GM23248 (cell line): ENCODE results near the gene DUSP28. TPM values are rescaled to one million over a fixed set of nuclear protein-coding genes. Genes with fewer than 3 reads are reported as not detected.

ENCODE experiments used
- DNase-seq: peaks from one replicate; pipeline ENCODE4 v3.0.0-alpha.2; 2015
- H2AFZ ChIP-seq: fragments of 200-600 bp; sonication (generic); 2 replicates; pipeline ENCODE4 v1.6.1; 2016; ENCODE audit warnings: antibody characterized with exemption
- H3F3A ChIP-seq: fragments of 200-600 bp; sonication (generic); 2 replicates; pipeline ENCODE4 v1.6.1; 2016; ENCODE audit warnings: mild to moderate bottlenecking, antibody characterized with exemption, mixed run types; ENCODE audit not compliant: insufficient read depth
- H3K27ac ChIP-seq: fragments of 200-600 bp; sonication (generic); 2 replicates; pipeline ENCODE4 v1.5.1; 2016; ENCODE audit warnings: mild to moderate bottlenecking
- H3K27me3 ChIP-seq: fragments of 200-600 bp; sonication (generic); replicated peaks from 2 replicates; pipeline ENCODE4 v1.6.1; 2016; ENCODE audit warnings: mild to moderate bottlenecking; ENCODE audit not compliant: insufficient read depth
- H3K36me3 ChIP-seq: fragments of 200-600 bp; sonication (generic); 2 replicates; pipeline ENCODE4 v1.6.1; 2016; ENCODE audit warnings: low read depth, mild to moderate bottlenecking
- H3K4me1 ChIP-seq: fragments of 200-600 bp; sonication (generic); 2 replicates; pipeline ENCODE4 v1.6.1; 2016; ENCODE audit warnings: mild to moderate bottlenecking; ENCODE audit not compliant: insufficient read depth
- H3K4me2 ChIP-seq: fragments of 200-600 bp; sonication (generic); one replicate; pipeline ENCODE4 v1.6.1; 2016; ENCODE audit warnings: mild to moderate bottlenecking; ENCODE audit not compliant: unreplicated experiment
- H3K4me3 ChIP-seq: fragments of 200-600 bp; sonication (generic); 2 replicates; pipeline ENCODE4 v1.5.1; 2016; ENCODE audit warnings: mild to moderate bottlenecking
- H3K79me2 ChIP-seq: fragments of 200-600 bp; sonication (generic); 2 replicates; pipeline ENCODE4 v1.6.1; 2016; ENCODE audit warnings: mild to moderate bottlenecking; ENCODE audit not compliant: insufficient read depth
- H3K9ac ChIP-seq: fragments of 200-600 bp; sonication (generic); 2 replicates; pipeline ENCODE4 v1.6.1; 2016; ENCODE audit warnings: mild to moderate bottlenecking
- H3K9me2 ChIP-seq: fragments of 200-600 bp; sonication (generic); 2 replicates; pipeline ENCODE4 v1.6.1; 2016; ENCODE audit warnings: mixed run types, mild to moderate bottlenecking, moderate library complexity; ENCODE audit not compliant: insufficient read depth
- H3K9me3 ChIP-seq: fragments of 200-600 bp; sonication (generic); one replicate; pipeline ENCODE4 v1.6.1; 2017; ENCODE audit warnings: low read depth
- H4K20me1 ChIP-seq: fragments of 200-600 bp; sonication (generic); 2 replicates; pipeline ENCODE4 v1.6.0; 2016; ENCODE audit not compliant: insufficient read depth
- EZH2 ChIP-seq: fragments of 200-600 bp; sonication (generic); IDR thresholded peaks from 2 replicates; pipeline ENCODE4 v1.6.1; 2018; ENCODE audit warnings: antibody characterized with exemption, mild to moderate bottlenecking; ENCODE audit not compliant: insufficient read depth, poor library complexity, severe bottlenecking
- EZH2phosphoT487 ChIP-seq: fragments of 200-600 bp; sonication (generic); IDR thresholded peaks from 2 replicates; pipeline ENCODE4 v1.6.1; 2018; ENCODE audit warnings: antibody characterized with exemption, moderate library complexity, mild to moderate bottlenecking, low read depth; ENCODE audit not compliant: insufficient read depth
- WGBS, 2 experiments: methylation state at CpG; one replicate each; pipeline ENCODE4 v1.1.6; 2015 to 2017; ENCODE audit warnings: low lambda C conversion rate in 2 of 2, low coverage in 1 of 2; ENCODE audit errors: missing lambda C conversion rate in 2 of 2; 5-methylcytosine and 5-hydroxymethylcytosine counted together
- in situ Hi-C: fragments of 300-500 bp; cut with MboI; formaldehyde crosslinking; loops from 2 replicates; pipeline ENCODE4 v1.15.0; 2020
- polyA plus RNA-seq: library from polyadenylated mRNA; unstranded; fragments of >200 nt; fragmentation: Nextera tagmentation; extraction: Ambion mirVana; gene quantifications from 2 replicates; pipeline ENCODE4 v1.2.1, GENCODE V29; 2016
- total RNA-seq: library from RNA; depleted of rRNA; stranded (reverse); fragments of >200 nt; shearing (Covaris generic); gene quantifications from 2 replicates; pipeline ENCODE4 v1.2.3, GENCODE V29; 2014

DUSP28 gene
- total and polyA plus RNA-seq, 2 experiments from 2014 or later: 3.2 to 4.9 TPM

GRCh38 chr2:240583774-240584173, 23.6 kb downstream of the DUSP28 start:
- in situ Hi-C loops: no loop called here
- Histone ChIP-seq H3F3A (peaks cover 25% of the 10 kb centered on the region), H3K36me3 (no peaks in the 10 kb centered on the region), H3K4me1 (peaks cover 28% of the 10 kb centered on the region), H3K27me3 (no peaks in the 10 kb centered on the region), H4K20me1 (no peaks in the 10 kb centered on the region; the same call in 1 of the 2 replicates), H3K9me2 (no peaks in the 10 kb centered on the region), H2AFZ (no peak overlapping the region), H3K27ac (no peak overlapping the region), H3K79me2 (peaks cover 83% of the 10 kb centered on the region), H3K4me3 (no peak overlapping the region), H3K9ac (no peak overlapping the region), H3K4me2 (no peak overlapping the region), H3K9me3 (no peaks in the 10 kb centered on the region)
- TF ChIP-seq EZH2phosphoT487: no peak
- no peak for TF ChIP-seq EZH2
- 96 to 100% methylated on average over 4 of the region's 4 CpGs for WGBS, 2 experiments
- DNase-seq: no peak

- H3K9me2 ChIP-seq: no peaks in the 10 kb centered on the region
- peak overlapping the region; percentile 88 for H3K4me3 ChIP-seq
- H3K9me3 ChIP-seq: no peaks in the 10 kb centered on the region
- H3K27me3 ChIP-seq: no peaks in the 10 kb centered on the region
- peaks cover 82% of the 10 kb centered on the region for H3K79me2 ChIP-seq
- in situ Hi-C loops: no loop called here
- H3K9ac ChIP-seq: peak overlapping the region; percentile 92; the same call in 1 of the 2 replicates
- peak; percentile 19 for DNase-seq
- WGBS, 2 experiments: 80 to 89% methylated on average over 4 of the region's 4 CpGs
- H3K4me1 ChIP-seq: peaks cover 26% of the 10 kb centered on the region
- H3K4me2 ChIP-seq: peak overlapping the region; percentile 74
- no peaks in the 10 kb centered on the region; the same call in 1 of the 2 replicates for H4K20me1 ChIP-seq
- H3K36me3 ChIP-seq: no peaks in the 10 kb centered on the region
- H2AFZ ChIP-seq: no peak overlapping the region
- no peak for TF ChIP-seq EZH2phosphoT487
- peaks cover 21% of the 10 kb centered on the region for H3F3A ChIP-seq
- H3K27ac ChIP-seq: no peak overlapping the region
Observed at GRCh38 chr2:240584486-240585031, 24.4 kb downstream of the DUSP28 start.

GRCh38 chr2:240585101-240585500, 24.9 kb downstream of the DUSP28 start:
- Histone ChIP-seq H3K4me3 (peak overlapping the region; percentile 88), H2AFZ (no peak overlapping the region), H3F3A (peaks cover 17% of the 10 kb centered on the region), H3K4me1 (peaks cover 22% of the 10 kb centered on the region), H3K9ac (peak overlapping the region; percentile 92), H4K20me1 (no peaks in the 10 kb centered on the region), H3K27ac (peak overlapping the region; percentile 59), H3K9me2 (no peaks in the 10 kb centered on the region), H3K9me3 (no peaks in the 10 kb centered on the region), H3K4me2 (peak overlapping the region; percentile 74), H3K36me3 (no peaks in the 10 kb centered on the region), H3K79me2 (peaks cover 88% of the 10 kb centered on the region), H3K27me3 (no peaks in the 10 kb centered on the region)
- 77 to 80% methylated on average over 6 of the region's 6 CpGs for WGBS, 2 experiments
- in situ Hi-C loops: no loop called here
- TF ChIP-seq EZH2phosphoT487: no peak
- TF ChIP-seq EZH2: no peak
- DNase-seq: peak; percentile 31

- Histone ChIP-seq H3K4me2 (peak overlapping the region; percentile 74), H3K27me3 (no peaks in the 10 kb centered on the region), H2AFZ (peak overlapping the region; percentile 66), H3K9me3 (no peaks in the 10 kb centered on the region), H3K4me1 (peaks cover 19% of the 10 kb centered on the region), H3K79me2 (peaks cover 84% of the 10 kb centered on the region), H3K27ac (peak overlapping the region; percentile 59), H3F3A (peaks cover 13% of the 10 kb centered on the region), H3K9ac (peak overlapping the region; percentile 92), H3K4me3 (peak overlapping the region; percentile 88), H3K36me3 (no peaks in the 10 kb centered on the region), H4K20me1 (no peaks in the 10 kb centered on the region), H3K9me2 (no peaks in the 10 kb centered on the region)
- no peak for TF ChIP-seq EZH2
- TF ChIP-seq EZH2phosphoT487: no peak
- DNase-seq: peak; percentile 34
- WGBS, 2 experiments: 5% methylated on average over 20 of the region's 20 CpGs
- in situ Hi-C loops: no loop called here
Observed at GRCh38 chr2:240585681-240586197, 25.6 kb downstream of the DUSP28 start.
